ENCODE measurements around the gene SURF2. TPM values are rescaled to one million over a fixed set of nuclear protein-coding genes. Genes with fewer than 3 reads are reported as not detected.

The SURF2 gene
- total RNA-seq, 1 experiment from 2014 or later = 39.5 TPM

DNA sequence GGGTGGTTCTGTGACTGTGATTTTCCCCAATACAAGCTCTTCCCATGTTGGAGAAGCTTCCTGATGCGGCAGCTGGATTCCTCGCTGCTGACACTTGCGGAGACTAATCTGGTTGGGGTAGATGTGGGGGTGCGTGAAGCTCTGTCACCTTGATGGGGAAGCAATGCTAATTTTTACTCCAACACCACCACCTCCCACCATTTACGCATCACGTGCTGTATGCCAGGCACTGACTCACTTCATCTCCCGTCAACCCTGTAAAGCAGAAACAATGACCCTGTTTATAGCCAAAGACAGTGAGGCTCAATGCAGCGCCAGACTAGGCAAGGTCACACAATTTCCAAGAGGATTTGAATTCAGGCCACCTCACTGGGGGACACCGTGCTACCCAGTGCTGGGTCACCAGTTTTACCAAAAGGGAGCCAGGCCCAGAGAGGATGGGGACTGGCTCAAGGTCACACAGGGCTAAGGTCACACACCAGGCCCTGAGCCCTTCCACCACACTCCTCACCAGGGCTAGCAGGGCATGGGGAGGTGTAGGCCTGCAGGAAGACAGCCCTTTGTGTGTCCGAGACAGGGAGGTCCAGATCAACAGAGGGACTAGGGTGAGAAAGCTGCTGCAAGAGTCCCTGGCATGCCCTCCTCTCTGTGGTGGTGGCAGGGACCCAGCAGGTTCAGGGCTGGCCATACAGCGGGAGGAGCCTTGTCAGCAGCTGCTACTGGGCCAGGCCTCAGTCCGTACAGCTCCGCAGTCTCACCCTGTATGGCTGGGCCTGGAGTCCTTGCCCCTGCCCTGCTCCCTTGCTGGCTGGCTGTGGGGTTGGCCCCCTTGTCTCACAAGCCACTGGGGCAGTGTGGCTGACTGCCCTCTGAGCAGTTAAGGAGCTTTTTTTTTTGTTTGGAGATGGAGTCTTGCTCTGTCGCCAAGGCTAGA is 23.1 kb downstream of the SURF2 start:
- H3K27me3 Mint-ChIP-seq (ENCODE audit: insufficient read depth, unreplicated experiment) = no peaks in the 10 kb centered on the region
- TF ChIP-seq, protein P1, sequence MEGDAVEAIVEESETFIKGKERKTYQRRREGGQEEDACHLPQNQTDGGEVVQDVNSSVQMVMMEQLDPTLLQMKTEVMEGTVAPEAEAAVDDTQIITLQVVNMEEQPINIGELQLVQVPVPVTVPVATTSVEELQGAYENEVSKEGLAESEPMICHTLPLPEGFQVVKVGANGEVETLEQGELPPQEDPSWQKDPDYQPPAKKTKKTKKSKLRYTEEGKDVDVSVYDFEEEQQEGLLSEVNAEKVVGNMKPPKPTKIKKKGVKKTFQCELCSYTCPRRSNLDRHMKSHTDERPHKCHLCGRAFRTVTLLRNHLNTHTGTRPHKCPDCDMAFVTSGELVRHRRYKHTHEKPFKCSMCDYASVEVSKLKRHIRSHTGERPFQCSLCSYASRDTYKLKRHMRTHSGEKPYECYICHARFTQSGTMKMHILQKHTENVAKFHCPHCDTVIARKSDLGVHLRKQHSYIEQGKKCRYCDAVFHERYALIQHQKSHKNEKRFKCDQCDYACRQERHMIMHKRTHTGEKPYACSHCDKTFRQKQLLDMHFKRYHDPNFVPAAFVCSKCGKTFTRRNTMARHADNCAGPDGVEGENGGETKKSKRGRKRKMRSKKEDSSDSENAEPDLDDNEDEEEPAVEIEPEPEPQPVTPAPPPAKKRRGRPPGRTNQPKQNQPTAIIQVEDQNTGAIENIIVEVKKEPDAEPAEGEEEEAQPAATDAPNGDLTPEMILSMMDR (IDR thresholded peaks at IDR 0.05; ENCODE audit: unreplicated experiment) = no peak
- peaks cover 20% of the 10 kb centered on the region for H3K4me1 Mint-ChIP-seq (ENCODE audit: insufficient read depth, unreplicated experiment)
- intact Hi-C loops (cut with micrococcal nuclease) = no loop called here
- H3K4me3 Mint-ChIP-seq (ENCODE audit: unreplicated experiment) = no peak overlapping the region
- no peak for DNase-seq (ENCODE audit: unreplicated experiment)
- ChIA-PET CTCF (interaction anchor here (0.6 to 1.4 kb wide), 2 partner anchors 31 to 108 kb away, joined by 3 read pairs; no protein-coding TSS in a partner anchor), POLR2A (interaction anchor here (0.6 to 3.4 kb wide), 3 partner anchors 23 to 34 kb away, joined by 3 to 33 read pairs (median 3); partner anchors contain the start of genes SURF1 and SURF2)
- peaks cover 7% of the 10 kb centered on the region for H3K36me3 Mint-ChIP-seq (ENCODE audit: insufficient read depth, unreplicated experiment)
- no peaks in the 10 kb centered on the region for H3K9me3 Mint-ChIP-seq (ENCODE audit: unreplicated experiment)
- no TSS peak for BruUV-seq (replicated peaks)
- no peak overlapping the region for H3K27ac Mint-ChIP-seq (ENCODE audit: low read depth, unreplicated experiment)

DNA sequence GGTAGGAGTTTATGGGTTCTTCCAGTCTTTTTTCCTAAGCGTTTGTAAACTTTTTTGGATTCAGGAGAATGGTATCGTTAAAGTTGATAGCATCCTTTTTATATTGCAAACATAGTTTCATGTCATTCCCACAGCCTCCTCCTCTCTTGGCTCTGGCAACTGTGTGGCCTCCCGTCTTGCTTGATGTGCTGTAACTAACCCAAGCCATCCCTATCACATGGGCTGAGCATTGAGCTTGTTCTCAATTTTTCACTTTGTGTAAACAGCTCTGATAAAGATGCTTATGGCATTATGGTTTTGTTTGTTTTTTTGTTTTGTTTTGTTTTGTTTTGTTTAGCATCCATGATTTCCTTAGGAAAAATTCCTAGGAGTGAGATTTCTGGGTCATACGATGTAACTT is 24.4 kb downstream of the SURF2 start:
- BruUV-seq (replicated peaks) = no TSS peak
- no peak for DNase-seq (ENCODE audit: unreplicated experiment)
- no peak overlapping the region for H3K27ac Mint-ChIP-seq (ENCODE audit: low read depth, unreplicated experiment)
- intact Hi-C loops (cut with micrococcal nuclease) = no loop called here
- H3K36me3 Mint-ChIP-seq (ENCODE audit: insufficient read depth, unreplicated experiment) = no peaks in the 10 kb centered on the region
- TF ChIP-seq, protein P1 (IDR thresholded peaks at IDR 0.05; ENCODE audit: unreplicated experiment) = no peak
- H3K4me1 Mint-ChIP-seq (ENCODE audit: insufficient read depth, unreplicated experiment) = peaks cover 15% of the 10 kb centered on the region
- H3K9me3 Mint-ChIP-seq (ENCODE audit: unreplicated experiment) = no peaks in the 10 kb centered on the region
- POLR2A ChIA-PET = no interaction called here
- no peak overlapping the region for H3K4me3 Mint-ChIP-seq (ENCODE audit: unreplicated experiment)
- no peaks in the 10 kb centered on the region for H3K27me3 Mint-ChIP-seq (ENCODE audit: insufficient read depth, unreplicated experiment)
- CTCF ChIA-PET = no interaction called here

DNA sequence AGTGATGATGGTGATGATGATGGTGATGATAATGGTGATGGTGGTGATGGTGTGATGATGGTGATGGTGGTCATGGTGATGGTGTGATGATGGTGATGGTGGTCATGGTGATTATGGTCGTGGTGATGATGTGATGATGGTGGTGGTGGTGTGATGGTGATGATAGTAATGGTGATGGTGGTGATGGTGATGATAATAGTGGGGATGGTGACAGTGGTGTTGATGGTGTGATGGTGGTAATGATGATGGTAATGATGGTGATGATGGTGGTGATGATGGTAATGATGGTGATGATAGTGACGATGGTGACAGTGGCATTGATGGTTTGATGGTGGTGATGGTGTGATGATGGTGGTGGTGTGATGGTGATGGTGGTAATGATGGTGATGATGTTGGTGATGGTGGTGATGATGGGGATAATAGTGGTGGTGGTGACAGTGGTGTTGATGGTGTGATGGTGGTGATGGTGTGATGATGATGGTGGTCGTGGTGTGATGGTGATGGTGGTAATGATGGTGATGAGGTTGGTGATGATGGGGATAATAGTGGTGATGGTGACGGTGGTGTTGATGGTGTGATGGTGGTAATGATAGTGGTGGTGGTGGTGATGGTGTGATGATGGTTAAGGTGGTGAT is 26.3 kb downstream of the SURF2 start:
- H3K27ac Mint-ChIP-seq (ENCODE audit: low read depth, unreplicated experiment) = no peak overlapping the region

DNA sequence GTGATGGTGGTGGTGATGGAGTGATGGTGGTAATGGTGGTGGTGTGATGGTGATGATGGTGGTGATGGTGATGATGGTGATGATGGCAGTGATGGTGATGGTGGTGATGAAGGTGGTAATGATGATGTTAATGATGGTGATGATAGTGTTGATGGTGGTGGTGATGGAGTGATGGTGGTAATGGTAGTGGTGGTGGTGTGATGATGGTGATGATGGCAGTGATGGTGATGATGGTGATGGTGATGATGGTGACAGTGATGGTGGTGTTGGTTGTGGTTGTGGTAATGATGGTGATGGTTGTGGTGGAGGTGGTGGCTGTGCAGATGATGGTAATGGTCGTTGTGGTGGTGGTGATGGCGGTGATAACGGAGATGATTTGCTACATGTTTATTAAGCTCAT is 27.1 kb downstream of the SURF2 start:
- Mint-ChIP-seq H3K4me1 (ENCODE audit: insufficient read depth, unreplicated experiment) (peaks cover 1% of the 10 kb centered on the region), H3K4me3 (ENCODE audit: unreplicated experiment) (no peak overlapping the region), H3K36me3 (ENCODE audit: insufficient read depth, unreplicated experiment) (no peaks in the 10 kb centered on the region), H3K9me3 (ENCODE audit: unreplicated experiment) (no peaks in the 10 kb centered on the region), H3K27ac (ENCODE audit: low read depth, unreplicated experiment) (no peak overlapping the region), H3K27me3 (ENCODE audit: insufficient read depth, unreplicated experiment) (no peaks in the 10 kb centered on the region)
- DNase-seq (ENCODE audit: unreplicated experiment) = no peak
- intact Hi-C loops (cut with micrococcal nuclease) = no loop called here
- ChIA-PET CTCF (no interaction called here), POLR2A (interaction anchor here (0.6 kb wide), 1 partner anchor 36 kb away, joined by 3 read pairs; the partner anchor contains the start of genes MED22 and RPL7A)
- no TSS peak for BruUV-seq (replicated peaks)
- TF ChIP-seq, protein P1 (IDR thresholded peaks at IDR 0.05; ENCODE audit: unreplicated experiment) = no peak

More for the DNA sequence above, 26.3 kb downstream of the SURF2 start:
- peaks cover 9% of the 10 kb centered on the region for H3K4me1 Mint-ChIP-seq (ENCODE audit: insufficient read depth, unreplicated experiment)
- intact Hi-C loops (cut with micrococcal nuclease) = no loop called here
- H3K9me3 Mint-ChIP-seq (ENCODE audit: unreplicated experiment) = no peaks in the 10 kb centered on the region
- TF ChIP-seq, protein P1 (IDR thresholded peaks at IDR 0.05; ENCODE audit: unreplicated experiment) = no peak
- no TSS peak for BruUV-seq (replicated peaks)
- CTCF ChIA-PET = no interaction called here
- no peak for DNase-seq (ENCODE audit: unreplicated experiment)
- H3K36me3 Mint-ChIP-seq (ENCODE audit: insufficient read depth, unreplicated experiment) = no peaks in the 10 kb centered on the region
- POLR2A ChIA-PET = no interaction called here
- H3K4me3 Mint-ChIP-seq (ENCODE audit: unreplicated experiment) = no peak overlapping the region
- no peaks in the 10 kb centered on the region for H3K27me3 Mint-ChIP-seq (ENCODE audit: insufficient read depth, unreplicated experiment)

All from MCF 10A (cell line).